Activated T-cell treated with anti-CD3 and anti-CD28 coated beads, Interleukin-2, amount 50 U/mL, for 24 hours (primary cell): ENCODE measurements around the gene CNNM3.

ENCODE experiments used
- DNase-seq: peaks from one replicate; pipeline ENCODE4 v3.0.0-alpha.2; 2020
- H3K27ac Mint-ChIP-seq: 2 replicates; pipeline ENCODE4 v1.8.0; 2020; ENCODE audit warnings: mild to moderate bottlenecking, mixed read lengths
- H3K27me3 Mint-ChIP-seq: 2 replicates; pipeline ENCODE4 v1.8.0; 2020; ENCODE audit warnings: mixed read lengths
- H3K36me3 Mint-ChIP-seq: 2 replicates; pipeline ENCODE4 v1.8.0; 2020; ENCODE audit warnings: low read depth, mixed read lengths
- H3K4me1 Mint-ChIP-seq: 2 replicates; pipeline ENCODE4 v1.8.0; 2020; ENCODE audit warnings: low read depth, mixed read lengths
- H3K4me3 Mint-ChIP-seq: 2 replicates; pipeline ENCODE4 v1.8.0; 2020; ENCODE audit warnings: mild to moderate bottlenecking, moderate library complexity, mixed read lengths
- H3K9me3 Mint-ChIP-seq: 2 replicates; pipeline ENCODE4 v1.8.0; 2020; ENCODE audit warnings: mixed read lengths

Gene CNNM3

DNA sequence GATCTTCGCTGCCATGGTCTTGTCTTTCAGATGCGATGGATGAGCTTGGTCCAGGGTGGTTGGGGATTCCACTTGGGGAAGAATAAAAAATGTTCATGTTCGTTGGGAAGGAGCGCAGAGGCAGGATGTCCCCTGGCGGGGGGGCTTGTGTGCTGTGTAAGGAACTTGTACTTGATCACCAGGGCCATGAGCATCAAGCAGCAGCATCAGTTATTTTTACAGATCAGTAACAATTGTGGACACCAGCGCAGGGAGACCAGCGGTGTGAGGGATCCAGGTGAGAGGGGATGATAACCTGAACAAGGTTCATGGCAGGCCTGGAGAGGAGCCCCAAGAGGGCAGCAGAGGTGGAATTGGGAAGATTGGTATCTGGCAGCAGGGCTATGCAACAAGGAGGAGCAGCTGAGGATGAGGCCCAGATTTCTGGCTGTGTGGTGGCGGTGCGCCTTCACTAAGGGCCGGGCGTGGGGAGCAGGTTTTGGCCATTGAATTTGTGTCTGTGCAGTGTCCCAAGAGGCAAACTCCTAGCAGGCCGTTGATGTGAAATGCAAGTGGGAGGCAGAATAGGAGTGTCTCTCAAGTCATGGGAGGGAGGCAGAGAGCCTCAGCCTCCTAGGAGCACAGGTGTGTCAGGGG lies 3.9 kb downstream of the CNNM3 start:
- H3K9me3 Mint-ChIP-seq, result no peaks in the 10 kb centered on the region
- peak overlapping the region; percentile 42 for H3K27ac Mint-ChIP-seq
- no peak for DNase-seq
- H3K4me1 Mint-ChIP-seq, result peaks cover 61% of the 10 kb centered on the region
- peak overlapping the region; percentile 4 for H3K4me3 Mint-ChIP-seq
- peaks cover 77% of the 10 kb centered on the region for H3K36me3 Mint-ChIP-seq
- no peaks in the 10 kb centered on the region for H3K27me3 Mint-ChIP-seq

DNA sequence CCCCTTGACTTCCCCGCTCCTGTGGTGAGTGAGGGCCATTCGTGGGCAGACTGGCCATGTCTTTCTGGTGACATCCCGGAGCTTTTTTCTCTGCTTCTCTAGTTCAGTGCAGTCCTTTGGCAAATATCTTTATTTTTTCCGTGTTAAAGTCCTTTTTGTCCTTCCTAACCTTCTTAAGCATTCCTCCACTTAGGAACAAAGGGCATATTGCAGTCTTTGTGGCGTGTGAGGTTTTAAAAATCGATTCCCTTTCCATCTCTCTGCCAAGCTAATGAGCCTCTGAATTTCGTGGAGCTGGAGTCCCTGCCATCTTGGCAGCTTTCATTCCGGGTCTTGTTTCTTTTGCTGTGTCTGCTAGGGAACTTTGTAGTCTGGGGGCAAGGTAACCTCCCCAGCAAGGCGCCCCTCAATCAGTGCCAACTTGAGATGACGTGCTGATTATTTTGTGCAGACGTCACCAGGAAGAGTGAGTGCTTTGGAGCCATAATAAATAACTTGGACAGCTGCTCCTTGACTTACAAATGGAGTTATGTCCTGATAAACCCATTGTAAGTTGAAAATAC lies 5.1 kb downstream of the CNNM3 start:
- Mint-ChIP-seq H3K4me3 (no peak overlapping the region), H3K27me3 (no peaks in the 10 kb centered on the region), H3K27ac (peak overlapping the region; percentile 4), H3K4me1 (peaks cover 56% of the 10 kb centered on the region), H3K36me3 (peaks cover 83% of the 10 kb centered on the region), H3K9me3 (no peaks in the 10 kb centered on the region)
- no peak for DNase-seq

DNA sequence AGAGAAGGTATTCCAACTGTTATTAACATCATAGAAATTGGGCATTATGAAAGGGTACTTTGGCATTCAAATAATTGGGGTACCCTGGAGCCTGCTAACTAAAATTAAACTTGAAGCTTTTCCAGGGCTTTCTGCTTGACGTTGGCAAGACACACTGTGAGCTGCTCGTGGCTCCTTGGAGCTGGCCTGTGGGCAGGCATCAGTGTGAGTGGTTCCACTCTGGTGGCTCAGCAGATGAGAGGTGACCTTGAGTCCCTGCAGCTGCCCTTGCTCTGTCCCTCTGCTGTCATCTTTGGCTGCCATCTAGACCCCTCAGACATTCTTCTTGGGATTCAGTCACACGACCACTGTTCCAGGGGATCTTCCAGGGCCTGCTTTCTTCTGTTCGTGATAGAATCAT lies 6.7 kb downstream of the CNNM3 start:
- Mint-ChIP-seq H3K4me3 (no peak overlapping the region), H3K27me3 (no peaks in the 10 kb centered on the region), H3K36me3 (peaks cover 93% of the 10 kb centered on the region), H3K4me1 (peaks cover 51% of the 10 kb centered on the region), H3K27ac (peak overlapping the region; percentile 68), H3K9me3 (no peaks in the 10 kb centered on the region)
- no peak for DNase-seq

DNA sequence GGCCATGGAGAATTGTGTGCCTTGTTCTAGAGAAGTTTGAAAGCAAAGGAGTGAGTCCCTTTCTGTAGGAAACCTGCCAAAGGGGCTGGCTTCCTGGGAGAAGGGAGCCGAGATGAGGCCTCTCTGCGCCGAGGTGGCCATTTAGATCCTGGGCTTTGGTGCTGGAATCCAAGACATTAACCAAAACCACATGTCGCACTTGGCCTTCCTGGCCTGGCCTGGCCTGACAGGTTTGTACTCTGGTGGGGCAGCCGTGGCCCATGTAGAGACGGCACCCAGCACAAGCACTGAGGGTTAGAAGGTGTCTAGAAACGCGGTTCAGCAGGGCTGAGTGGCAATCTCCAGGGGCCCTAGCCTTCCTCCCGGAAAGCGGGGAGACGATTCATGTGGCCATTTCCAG lies 7.1 kb downstream of the CNNM3 start:
- Mint-ChIP-seq H3K36me3 (peaks cover 93% of the 10 kb centered on the region), H3K27ac (peak overlapping the region; percentile 68), H3K4me3 (no peak overlapping the region), H3K4me1 (peaks cover 46% of the 10 kb centered on the region), H3K27me3 (no peaks in the 10 kb centered on the region), H3K9me3 (no peaks in the 10 kb centered on the region)
- DNase-seq, result no peak

DNA sequence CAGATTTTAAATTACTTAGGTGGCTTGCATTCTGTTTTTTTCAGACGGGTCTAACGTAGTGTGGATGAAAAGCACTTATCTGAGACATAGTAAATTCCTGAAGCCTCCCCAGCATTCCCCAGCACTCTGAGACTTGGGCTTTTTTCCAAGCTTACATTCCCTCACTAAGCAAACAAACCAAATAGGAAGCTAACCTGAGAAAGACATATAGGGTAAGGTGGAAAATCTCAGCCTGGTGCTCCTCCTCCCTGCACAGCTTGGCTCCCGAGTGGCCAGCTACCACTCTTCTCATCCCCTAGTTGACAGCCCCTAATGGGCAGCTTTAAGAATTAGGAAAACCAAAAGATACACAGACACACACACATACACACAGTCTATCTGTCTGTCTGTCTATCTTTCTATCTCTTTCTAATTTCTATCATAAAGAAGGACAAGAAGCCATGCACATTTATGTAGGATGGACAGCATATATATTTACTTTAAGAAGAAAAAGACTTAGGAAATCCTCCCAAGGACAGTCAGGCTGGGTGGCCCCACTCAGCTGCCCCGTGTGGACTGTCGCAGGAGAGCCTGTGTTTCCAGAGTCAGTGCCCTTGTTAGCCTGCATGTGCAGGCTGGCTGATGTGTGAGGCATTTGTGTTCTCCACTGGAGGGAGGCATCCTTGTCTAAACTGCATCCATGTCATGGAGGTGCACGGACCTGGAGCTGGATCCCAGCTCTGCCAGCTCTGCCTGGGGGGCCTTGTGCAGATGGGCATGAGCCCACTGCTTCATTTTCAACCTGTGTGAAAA lies 8.2 kb downstream of the CNNM3 start:
- DNase-seq, result no peak
- peaks cover 36% of the 10 kb centered on the region for H3K4me1 Mint-ChIP-seq
- no peaks in the 10 kb centered on the region for H3K27me3 Mint-ChIP-seq
- peaks cover 91% of the 10 kb centered on the region for H3K36me3 Mint-ChIP-seq
- no peak overlapping the region for H3K4me3 Mint-ChIP-seq
- H3K9me3 Mint-ChIP-seq, result no peaks in the 10 kb centered on the region
- peak overlapping the region; percentile 71 for H3K27ac Mint-ChIP-seq

DNA sequence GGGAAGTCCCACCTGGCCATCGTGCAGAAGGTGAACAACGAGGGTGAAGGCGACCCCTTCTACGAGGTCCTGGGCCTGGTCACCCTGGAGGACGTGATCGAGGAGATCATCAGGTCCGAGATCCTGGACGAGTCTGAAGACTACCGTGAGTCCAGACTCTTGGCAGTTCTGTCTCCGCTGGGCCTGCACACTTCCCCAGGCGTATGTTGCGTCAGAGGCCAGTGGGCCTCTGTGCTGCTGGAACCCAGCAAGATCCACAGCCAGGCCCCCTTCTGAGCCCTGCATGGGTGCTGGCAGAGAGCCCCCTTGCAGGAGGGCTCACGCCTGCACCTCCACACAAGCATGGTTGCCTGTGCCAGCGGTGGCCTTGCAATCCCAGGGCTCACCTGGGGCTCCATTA lies 9.0 kb downstream of the CNNM3 start:
- H3K27me3 Mint-ChIP-seq, result no peaks in the 10 kb centered on the region
- H3K4me1 Mint-ChIP-seq, result peaks cover 28% of the 10 kb centered on the region
- no peak for DNase-seq
- H3K9me3 Mint-ChIP-seq, result no peaks in the 10 kb centered on the region
- H3K27ac Mint-ChIP-seq, result no peak overlapping the region
- no peak overlapping the region for H3K4me3 Mint-ChIP-seq
- peaks cover 92% of the 10 kb centered on the region for H3K36me3 Mint-ChIP-seq

DNA sequence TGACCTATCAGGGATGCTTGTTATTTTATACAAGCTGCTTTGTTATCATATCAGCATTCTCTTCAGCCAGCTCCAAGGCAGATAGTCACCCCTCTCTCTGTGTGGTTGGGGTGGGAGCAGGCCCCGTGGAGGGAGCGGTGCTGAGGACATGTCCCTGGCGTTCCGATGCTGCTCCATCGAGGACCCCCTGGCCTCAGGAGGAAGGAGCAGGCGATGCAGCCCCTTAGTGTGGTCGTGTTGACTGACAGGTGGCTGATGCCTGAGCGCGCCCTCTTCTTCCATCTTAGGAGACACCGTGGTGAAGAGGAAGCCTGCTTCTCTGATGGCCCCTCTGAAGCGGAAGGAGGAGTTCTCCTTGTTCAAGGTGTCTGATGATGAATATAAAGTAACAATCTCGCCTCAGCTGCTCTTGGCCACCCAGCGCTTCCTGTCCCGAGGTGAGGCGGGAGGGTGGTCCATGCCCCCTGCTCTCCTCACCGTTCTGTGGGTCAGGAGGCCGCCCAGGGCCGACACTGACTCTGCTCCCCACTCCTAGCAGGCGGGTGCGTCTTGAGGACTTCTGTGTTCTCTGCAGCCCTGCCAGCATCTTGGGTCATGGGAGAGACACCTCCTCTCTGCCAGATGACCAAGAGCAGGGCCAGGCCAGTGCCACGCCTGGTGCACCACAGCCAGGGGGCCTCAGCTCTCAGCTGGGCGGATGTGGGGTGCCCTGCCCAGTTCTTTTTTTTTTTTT lies 10.6 kb downstream of the CNNM3 start:
- no peaks in the 10 kb centered on the region for H3K27me3 Mint-ChIP-seq
- H3K4me3 Mint-ChIP-seq, result no peak overlapping the region
- H3K36me3 Mint-ChIP-seq, result peaks cover 92% of the 10 kb centered on the region
- peaks cover 11% of the 10 kb centered on the region for H3K4me1 Mint-ChIP-seq
- H3K9me3 Mint-ChIP-seq, result no peaks in the 10 kb centered on the region
- DNase-seq, result no peak
- no peak overlapping the region for H3K27ac Mint-ChIP-seq

DNA sequence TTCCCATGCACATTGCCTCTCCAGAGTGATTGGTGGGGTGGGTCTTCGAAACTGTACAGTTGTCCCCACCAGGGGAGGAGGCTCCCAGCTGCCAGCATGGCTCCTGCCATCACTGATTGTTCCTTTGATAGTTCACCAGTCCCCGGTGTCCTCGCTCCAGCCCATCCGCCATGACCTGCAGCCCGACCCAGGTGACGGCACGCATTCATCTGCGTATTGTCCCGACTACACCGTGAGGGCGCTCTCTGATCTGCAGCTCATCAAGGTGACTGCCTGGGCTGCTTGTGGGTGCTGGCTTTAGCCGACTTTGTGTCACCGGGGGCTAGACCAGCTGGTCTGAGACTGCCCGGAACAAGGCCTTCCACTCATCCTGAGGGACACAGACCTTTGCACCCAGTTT lies 12.4 kb downstream of the CNNM3 start:
- Mint-ChIP-seq H3K27me3 (no peaks in the 10 kb centered on the region), H3K4me3 (no peak overlapping the region), H3K36me3 (peaks cover 94% of the 10 kb centered on the region), H3K27ac (peak overlapping the region; percentile 45), H3K9me3 (no peaks in the 10 kb centered on the region), H3K4me1 (peaks cover 6% of the 10 kb centered on the region)
- no peak for DNase-seq

DNA sequence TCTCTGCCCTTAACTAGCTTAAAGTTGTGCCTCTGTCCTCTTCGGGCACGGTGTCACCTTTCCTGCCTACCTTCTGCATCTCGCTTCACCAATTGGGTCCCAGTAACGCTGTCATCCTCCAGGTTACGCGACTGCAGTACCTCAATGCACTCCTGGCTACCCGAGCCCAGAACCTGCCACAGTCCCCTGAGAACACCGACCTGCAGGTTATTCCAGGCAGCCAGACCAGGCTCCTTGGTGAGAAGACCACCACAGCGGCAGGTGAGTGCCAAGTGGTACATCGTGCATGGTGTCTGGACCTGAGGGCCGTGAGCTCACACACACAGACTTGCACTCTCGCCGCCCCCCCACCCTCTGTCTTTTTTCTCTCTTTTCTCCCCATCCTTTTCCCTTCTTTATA lies 12.8 kb downstream of the CNNM3 start:
- Mint-ChIP-seq H3K27ac (peak overlapping the region; percentile 69), H3K27me3 (no peaks in the 10 kb centered on the region), H3K9me3 (no peaks in the 10 kb centered on the region), H3K4me1 (peaks cover 3% of the 10 kb centered on the region), H3K36me3 (peaks cover 95% of the 10 kb centered on the region), H3K4me3 (no peak overlapping the region)
- no peak for DNase-seq

DNA sequence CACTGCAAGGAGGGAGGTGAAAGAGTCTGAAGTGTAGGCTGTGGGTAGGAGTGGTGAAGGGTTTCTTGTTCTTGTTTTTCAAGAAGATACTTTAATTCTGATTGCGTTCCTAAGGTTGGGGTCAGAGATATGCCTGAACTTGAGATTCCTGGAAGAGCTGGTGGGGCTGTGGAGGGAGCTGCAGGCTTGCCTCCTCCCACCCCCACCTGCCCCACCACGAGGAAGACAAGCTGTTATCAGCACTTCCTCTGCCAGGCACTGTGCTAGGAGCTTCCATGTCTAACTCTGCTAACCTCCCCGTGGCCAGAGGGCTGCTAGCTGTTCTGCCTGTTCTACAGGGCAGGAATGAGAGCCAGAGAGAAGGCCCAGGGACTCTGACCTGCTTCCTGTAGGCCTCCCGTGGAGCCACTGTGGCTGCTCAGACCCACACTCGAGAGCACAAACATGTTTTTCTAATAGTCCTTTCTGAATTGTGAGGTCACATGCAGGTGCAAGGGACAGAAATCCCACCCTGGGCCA lies 14.0 kb downstream of the CNNM3 start:
- Mint-ChIP-seq H3K4me1 (no peaks in the 10 kb centered on the region), H3K27ac (peak overlapping the region; percentile 69), H3K36me3 (peaks cover 95% of the 10 kb centered on the region), H3K4me3 (no peak overlapping the region), H3K9me3 (no peaks in the 10 kb centered on the region), H3K27me3 (no peaks in the 10 kb centered on the region)
- DNase-seq, result no peak

DNA sequence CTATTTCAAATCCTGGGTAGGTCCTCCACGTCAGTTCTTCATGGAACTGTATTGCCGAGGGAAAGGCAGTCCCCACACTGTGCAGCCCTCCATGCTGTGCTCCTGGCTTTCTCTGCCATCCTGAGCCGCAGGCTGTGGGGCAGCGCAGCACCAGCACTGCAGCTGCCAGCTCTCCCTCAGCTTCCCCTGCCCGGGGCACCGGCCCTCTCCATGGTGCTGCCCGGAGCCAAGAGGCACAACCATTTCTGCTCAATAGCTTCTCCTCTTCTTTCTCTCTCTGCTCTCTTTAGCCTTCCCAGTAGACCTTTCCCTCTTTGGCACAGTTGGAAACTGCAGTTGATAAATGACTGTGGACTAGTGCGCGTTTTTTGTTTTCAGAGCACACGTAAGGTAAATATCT lies 15.6 kb downstream of the CNNM3 start:
- H3K4me1 Mint-ChIP-seq, result no peaks in the 10 kb centered on the region
- peak overlapping the region; percentile 11 for H3K27ac Mint-ChIP-seq
- no peak overlapping the region for H3K4me3 Mint-ChIP-seq
- no peak for DNase-seq
- H3K9me3 Mint-ChIP-seq, result no peaks in the 10 kb centered on the region
- H3K36me3 Mint-ChIP-seq, result peaks cover 91% of the 10 kb centered on the region
- no peaks in the 10 kb centered on the region for H3K27me3 Mint-ChIP-seq

DNA sequence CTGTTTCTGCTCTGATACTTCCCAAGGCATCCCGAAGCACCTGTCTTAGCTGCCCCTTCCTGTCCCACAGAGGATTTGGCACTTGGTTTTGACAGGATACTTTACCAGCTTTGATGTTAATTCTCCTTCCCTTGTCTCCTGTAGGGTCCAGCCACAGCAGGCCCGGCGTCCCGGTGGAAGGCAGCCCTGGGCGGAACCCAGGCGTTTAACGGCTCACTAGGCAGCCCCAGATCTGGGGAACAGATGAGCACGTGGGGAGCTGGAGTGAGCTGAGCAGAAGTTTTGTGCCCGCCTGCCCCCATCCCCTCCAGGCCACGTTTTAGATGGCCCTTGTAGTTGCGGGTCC lies 16.3 kb downstream of the CNNM3 start:
- Mint-ChIP-seq H3K9me3 (no peaks in the 10 kb centered on the region), H3K36me3 (peaks cover 89% of the 10 kb centered on the region), H3K27ac (no peak overlapping the region), H3K27me3 (no peaks in the 10 kb centered on the region), H3K4me1 (no peaks in the 10 kb centered on the region), H3K4me3 (no peak overlapping the region)
- no peak for DNase-seq

DNA sequence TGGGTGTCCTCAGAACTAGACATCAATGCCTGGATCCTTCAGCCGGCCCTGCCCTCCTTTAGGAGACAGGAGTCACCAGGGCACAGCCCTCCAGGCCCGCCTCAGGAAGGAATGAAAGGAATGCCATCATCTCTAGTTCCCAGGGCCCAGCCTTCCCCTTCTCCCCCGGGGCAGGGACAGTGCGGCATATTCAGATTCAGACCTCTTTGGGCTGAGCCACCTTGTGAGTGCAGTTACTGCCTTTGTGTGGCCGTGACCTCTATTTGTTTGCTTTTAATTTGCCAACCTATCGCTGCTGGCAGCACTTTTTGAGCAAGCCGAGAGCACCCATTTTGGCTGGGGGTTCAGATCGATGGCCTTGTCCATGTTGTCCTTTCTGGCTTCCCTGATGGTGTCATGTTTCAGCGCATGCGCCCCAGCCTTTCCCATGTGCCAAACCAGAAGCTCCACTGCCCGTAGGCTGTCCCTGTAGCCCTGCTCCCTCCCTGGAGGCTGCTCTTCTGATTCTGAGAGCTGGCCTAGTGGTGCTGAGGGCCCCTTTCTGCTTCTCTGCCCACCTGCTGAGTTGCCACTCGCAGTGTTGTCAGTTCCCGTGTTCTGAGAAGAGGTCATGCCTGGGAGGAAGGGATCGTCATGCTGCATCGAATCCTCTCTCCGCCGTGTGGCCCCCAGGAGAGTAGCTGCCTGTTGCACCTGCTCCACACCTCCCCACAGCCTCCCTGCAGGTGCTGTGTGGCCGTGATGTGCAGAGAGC lies 16.9 kb downstream of the CNNM3 start:
- no peaks in the 10 kb centered on the region for H3K27me3 Mint-ChIP-seq
- no peaks in the 10 kb centered on the region for H3K4me1 Mint-ChIP-seq
- H3K9me3 Mint-ChIP-seq, result no peaks in the 10 kb centered on the region
- DNase-seq, result no peak
- no peak overlapping the region for H3K4me3 Mint-ChIP-seq
- H3K36me3 Mint-ChIP-seq, result peaks cover 89% of the 10 kb centered on the region
- peak overlapping the region; percentile 79 for H3K27ac Mint-ChIP-seq

DNA sequence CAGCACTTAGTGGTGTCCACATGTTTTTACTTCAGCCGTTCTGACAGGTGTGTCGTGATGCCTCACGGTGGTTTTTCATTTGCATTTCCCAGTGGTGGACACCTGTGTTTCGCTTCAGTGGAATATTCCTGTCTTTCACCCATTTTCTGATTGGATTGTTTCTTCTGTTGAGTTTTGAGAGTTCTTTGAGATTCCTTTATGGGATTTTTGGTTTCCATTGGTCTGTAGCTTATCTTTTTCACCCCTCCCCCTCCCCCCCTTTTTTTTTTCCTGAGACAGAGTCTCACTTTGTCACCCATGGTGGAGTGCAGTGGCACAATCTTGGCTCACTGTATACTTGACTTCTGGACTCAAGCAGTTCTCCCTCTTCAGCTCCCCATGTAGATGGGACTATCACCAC lies 19.8 kb downstream of the CNNM3 start:
- Mint-ChIP-seq H3K36me3 (peaks cover 77% of the 10 kb centered on the region), H3K27ac (no peak overlapping the region), H3K4me1 (peaks cover 18% of the 10 kb centered on the region), H3K27me3 (no peaks in the 10 kb centered on the region), H3K9me3 (no peaks in the 10 kb centered on the region), H3K4me3 (no peak overlapping the region)
- no peak for DNase-seq
